Upper lobe of left lung (tissue), 4 donors: ENCODE data around the gene ZC3H18.

ENCODE experiments used
- EP300 ChIP-seq, 4 donors: sonication (generic); formaldehyde crosslinking; IDR thresholded peaks; one replicate each; pipeline ENCODE4 v1.5.1; 2017; ENCODE audit warnings: antibody characterized with exemption in 4 of 4, control low read depth in 2 of 4
- POLR2AphosphoS5 ChIP-seq, 2 donors: sonication (generic); formaldehyde crosslinking; IDR thresholded peaks; one replicate each; pipeline ENCODE4 v1.5.1; 2017; ENCODE audit warnings: antibody characterized with exemption in 2 of 2

DNA sequence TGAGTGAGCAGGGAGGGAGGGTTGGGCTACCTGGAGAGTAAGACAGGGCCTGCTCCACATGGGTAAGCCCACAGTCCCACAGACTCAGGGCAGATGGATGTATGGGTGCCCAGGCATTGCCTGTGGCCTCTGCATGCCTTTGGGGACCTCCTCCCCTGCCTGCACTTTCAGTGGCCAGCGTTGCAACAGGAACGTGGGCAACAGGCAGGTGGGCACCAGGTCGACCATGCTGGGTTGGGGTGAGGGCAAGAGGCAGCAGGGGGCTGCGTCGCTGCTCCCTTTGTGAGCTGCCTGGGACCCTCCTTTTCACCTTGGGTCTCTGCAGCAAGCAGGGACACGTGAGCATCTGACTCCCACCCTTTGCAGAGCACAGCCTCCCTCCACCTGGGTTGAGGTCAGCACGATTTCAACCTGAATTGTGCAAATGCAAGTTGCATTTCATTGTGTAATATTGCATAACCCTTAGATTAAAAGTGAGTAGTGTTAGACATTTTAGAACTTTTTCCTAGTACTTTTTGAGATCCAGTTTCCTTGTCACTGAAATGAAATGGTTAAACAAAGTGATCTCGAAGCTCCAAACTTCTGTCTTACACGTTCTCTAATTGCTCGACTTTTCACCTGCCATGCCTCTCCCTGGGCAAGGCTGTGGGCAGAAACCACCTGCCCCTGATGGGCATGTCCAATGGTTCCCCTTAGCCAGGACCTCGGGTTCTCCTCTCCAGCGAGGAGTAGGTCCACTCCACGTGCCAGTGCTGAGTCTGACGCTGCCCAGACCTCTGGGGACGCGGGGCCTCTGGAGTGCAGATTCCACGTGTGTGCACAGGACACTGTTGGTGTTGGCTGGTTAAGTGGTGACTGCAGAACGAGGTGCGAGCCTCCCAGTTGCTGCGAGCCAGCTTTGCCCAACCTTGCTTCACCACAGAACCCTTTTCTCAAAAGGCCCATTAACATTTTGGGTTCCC is 35.3 kb downstream of the ZC3H18 start:
- TF ChIP-seq EP300 (IDR thresholded peaks at IDR 0.05) (no peak), POLR2AphosphoS5 (IDR thresholded peaks at IDR 0.05) (no peak)
